Measurements from ENCODE around the gene BCOR. TPM values are rescaled to one million over a fixed set of nuclear protein-coding genes. Genes with fewer than 3 reads are reported as not detected.

The BCOR gene
- total and polyA plus RNA-seq, 2 donors (not counting 1 experiment from before 2014, with no cell fraction given), result 3.0 to 5.8 TPM

GRCh38 chrX:40011322-40012038, 86.3 kb downstream of the BCOR start:
- Histone ChIP-seq H2AFZ (ENCODE audit: low read length) (no peak overlapping the region), H4K20me1 (ENCODE audit: control insufficient read depth, extremely low read depth, insufficient read depth, low read length) (no peaks in the 10 kb centered on the region), H3K4me1 (ENCODE audit: control insufficient read depth, extremely low read depth, insufficient read depth, low read length) (peaks cover 12% of the 10 kb centered on the region), H3K9ac (ENCODE audit: insufficient read depth, low read length) (no peak overlapping the region), H3K79me2 (ENCODE audit: control insufficient read depth, insufficient read depth, low read length) (no peaks in the 10 kb centered on the region), H3K27ac (ENCODE audit: insufficient read depth, low read length) (no peak overlapping the region), H3K4me3 (replicated peaks in 1 of 4; ENCODE audit: control extremely low read depth in 1 of 4, insufficient read depth in 1 of 4, low read depth in 3 of 4, low read length in 4 of 4) (no peak overlapping the region), H3K4me2 (ENCODE audit: extremely low read depth, insufficient read depth, low read length) (no peak overlapping the region), H3K9me3 (ENCODE audit: control insufficient read depth, insufficient read depth, low read depth, low read length) (no peaks in the 10 kb centered on the region), H3K36me3 (ENCODE audit: control insufficient read depth, insufficient read depth, low read length) (no peaks in the 10 kb centered on the region), H3K27me3 (ENCODE audit: control insufficient read depth, insufficient read depth, low read length) (no peaks in the 10 kb centered on the region)
- no peak for DNase-seq (ENCODE audit: low read depth in 2 of 2)
- TF ChIP-seq CTCF (conservative IDR thresholded peaks at IDR 0.05 in 1 of 2, IDR thresholded peaks at IDR 0.05 in 1 of 2; ENCODE audit: low read depth in 1 of 2, low read length in 2 of 2) (no peak), EZH2 (IDR thresholded peaks at IDR 0.05; ENCODE audit: low read length, missing control alignments) (no peak)

- no peak overlapping the region for H3K27ac ChIP-seq (ENCODE audit: insufficient read depth, low read length)
- no peaks in the 10 kb centered on the region for H3K36me3 ChIP-seq (ENCODE audit: control insufficient read depth, insufficient read depth, low read length)
- H3K9me3 ChIP-seq (ENCODE audit: control insufficient read depth, insufficient read depth, low read depth, low read length), result no peaks in the 10 kb centered on the region
- no peak overlapping the region for H3K9ac ChIP-seq (ENCODE audit: insufficient read depth, low read length)
- H2AFZ ChIP-seq (ENCODE audit: low read length), result no peak overlapping the region
- H3K27me3 ChIP-seq (ENCODE audit: control insufficient read depth, insufficient read depth, low read length), result no peaks in the 10 kb centered on the region
- DNase-seq (ENCODE audit: low read depth in 2 of 2), result no peak
- H3K4me3 ChIP-seq (replicated peaks in 1 of 4; ENCODE audit: control extremely low read depth in 1 of 4, insufficient read depth in 1 of 4, low read depth in 3 of 4, low read length in 4 of 4), result no peak overlapping the region
- peaks cover 12% of the 10 kb centered on the region for H3K4me1 ChIP-seq (ENCODE audit: control insufficient read depth, extremely low read depth, insufficient read depth, low read length)
- H4K20me1 ChIP-seq (ENCODE audit: control insufficient read depth, extremely low read depth, insufficient read depth, low read length), result no peaks in the 10 kb centered on the region
- H3K79me2 ChIP-seq (ENCODE audit: control insufficient read depth, insufficient read depth, low read length), result no peaks in the 10 kb centered on the region
- no peak overlapping the region for H3K4me2 ChIP-seq (ENCODE audit: extremely low read depth, insufficient read depth, low read length)
- TF ChIP-seq EZH2 (IDR thresholded peaks at IDR 0.05; ENCODE audit: low read length, missing control alignments) (no peak), CTCF (conservative IDR thresholded peaks at IDR 0.05 in 1 of 2, IDR thresholded peaks at IDR 0.05 in 1 of 2; ENCODE audit: low read depth in 1 of 2, low read length in 2 of 2) (no peak)
Measured at GRCh38 chrX:40010550-40011321, 87.0 kb downstream of the BCOR start.

DNA sequence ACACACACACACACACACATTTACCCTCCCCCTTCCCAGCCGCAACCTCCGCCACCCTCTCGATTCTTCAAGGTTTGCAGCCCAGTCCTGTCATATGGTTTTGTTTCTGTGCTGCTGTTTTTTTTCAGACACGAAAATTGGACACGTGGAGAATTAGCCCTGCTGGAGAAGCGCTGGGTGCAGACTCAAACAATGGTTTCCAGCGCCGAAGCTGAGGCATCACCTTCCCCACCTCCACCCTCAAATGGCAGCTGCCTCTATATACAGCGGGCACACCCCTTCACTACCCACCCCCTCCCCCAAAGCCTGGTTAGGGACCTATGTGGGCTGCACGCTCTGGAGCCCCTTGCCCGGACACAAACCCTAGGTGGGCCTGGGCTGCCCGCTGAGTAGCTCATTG, 87.9 kb downstream of the BCOR start:
- Histone ChIP-seq H3K4me2 (ENCODE audit: extremely low read depth, insufficient read depth, low read length) (no peak overlapping the region), H3K36me3 (ENCODE audit: control insufficient read depth, insufficient read depth, low read length) (no peaks in the 10 kb centered on the region), H3K4me3 (replicated peaks in 1 of 4; ENCODE audit: control extremely low read depth in 1 of 4, insufficient read depth in 1 of 4, low read depth in 3 of 4, low read length in 4 of 4) (no peak overlapping the region), H3K27ac (ENCODE audit: insufficient read depth, low read length) (no peak overlapping the region), H3K27me3 (ENCODE audit: control insufficient read depth, insufficient read depth, low read length) (no peaks in the 10 kb centered on the region), H3K79me2 (ENCODE audit: control insufficient read depth, insufficient read depth, low read length) (no peaks in the 10 kb centered on the region), H3K4me1 (ENCODE audit: control insufficient read depth, extremely low read depth, insufficient read depth, low read length) (peaks cover 12% of the 10 kb centered on the region), H4K20me1 (ENCODE audit: control insufficient read depth, extremely low read depth, insufficient read depth, low read length) (no peaks in the 10 kb centered on the region), H3K9me3 (ENCODE audit: control insufficient read depth, insufficient read depth, low read depth, low read length) (no peaks in the 10 kb centered on the region), H3K9ac (ENCODE audit: insufficient read depth, low read length) (no peak overlapping the region), H2AFZ (ENCODE audit: low read length) (no peak overlapping the region)
- TF ChIP-seq CTCF (conservative IDR thresholded peaks at IDR 0.05 in 1 of 2, IDR thresholded peaks at IDR 0.05 in 1 of 2; ENCODE audit: low read depth in 1 of 2, low read length in 2 of 2) (no peak), EZH2 (IDR thresholded peaks at IDR 0.05; ENCODE audit: low read length, missing control alignments) (no peak)
- no peak for DNase-seq (ENCODE audit: low read depth in 2 of 2)

Measured in fibroblast of lung (primary cell).